GM12873 (cell line): Measurements from ENCODE around the gene KCNT2.

Source experiments
- CTCF ChIP-seq: IDR thresholded peaks from 2 replicates; pipeline ENCODE4 v1.5.1; 2012; ENCODE audit warnings: low read depth, mild to moderate bottlenecking, moderate library complexity, low read length, control low read depth; ENCODE audit not compliant: insufficient read depth; ENCODE audit errors: missing control alignments

Gene KCNT2

GRCh38 chr1:196427976-196428734 is 180.1 kb downstream of the KCNT2 start:
- no peak for TF ChIP-seq CTCF

GRCh38 chr1:196425513-196425912 is 182.7 kb downstream of the KCNT2 start:
- no peak for TF ChIP-seq CTCF

- no peak for TF ChIP-seq CTCF
Measured at GRCh38 chr1:196423612-196424011, 184.6 kb downstream of the KCNT2 start.

- no peak for TF ChIP-seq CTCF
Measured at GRCh38 chr1:196418772-196419171, 189.5 kb downstream of the KCNT2 start.

GRCh38 chr1:196415978-196416377 is 192.3 kb downstream of the KCNT2 start:
- TF ChIP-seq CTCF: no peak

GRCh38 chr1:196412326-196412725 is 195.9 kb downstream of the KCNT2 start:
- no peak for TF ChIP-seq CTCF

- no peak for TF ChIP-seq CTCF
Measured at GRCh38 chr1:196410768-196411167, 197.5 kb downstream of the KCNT2 start.
